Lung (tissue), 12 donors: ENCODE measurements around the gene ASPA. TPM values are rescaled to one million over a fixed set of nuclear protein-coding genes. Genes with fewer than 3 reads are reported as not detected.

ENCODE experiments used
- ATAC-seq: fragments of 200-7000 bp; cut with Tn5 transposase; one replicate; pipeline ENCODE4 v1.9.1; 2020; ENCODE audit warnings: moderate number of reproducible peaks; ENCODE audit not compliant: insufficient read depth, low FRiP score
- DNase-seq, 3 donors: peaks; one replicate each; pipeline ENCODE4 v3.0.0-alpha.2; 2013 to 2017
- H3K27ac ChIP-seq, 2 donors: one replicate each; pipeline ENCODE4 v1.5.1; 2013; ENCODE audit warnings: mild to moderate bottlenecking in 2 of 2, moderate library complexity in 2 of 2, control low read depth in 1 of 2, inconsistent platforms in 1 of 2, low read depth in 1 of 2, low read length in 1 of 2
- H3K27me3 ChIP-seq, 3 donors: one replicate each; pipeline ENCODE4 v1.5.1; 2013; ENCODE audit warnings: low read length in 2 of 3; ENCODE audit not compliant: control insufficient read depth in 3 of 3, insufficient read depth in 3 of 3
- H3K36me3 ChIP-seq, 4 donors: one replicate each; pipeline ENCODE4 v1.5.1; 2013; ENCODE audit warnings: low read length in 4 of 4, mild to moderate bottlenecking in 1 of 4, moderate library complexity in 1 of 4; ENCODE audit not compliant: control insufficient read depth in 4 of 4, insufficient read depth in 4 of 4
- H3K4me1 ChIP-seq, 5 donors: one replicate each; pipeline ENCODE4 v1.5.1; 2013; ENCODE audit warnings: low read length in 5 of 5, mild to moderate bottlenecking in 2 of 5, moderate library complexity in 1 of 5; ENCODE audit not compliant: control insufficient read depth in 5 of 5, insufficient read depth in 5 of 5
- H3K4me3 ChIP-seq: one replicate; pipeline ENCODE4 v1.5.1; 2013; ENCODE audit warnings: mild to moderate bottlenecking, control low read depth, moderate library complexity
- H3K9ac ChIP-seq, 2 donors: one replicate each; pipeline ENCODE4 v1.5.1; 2013; ENCODE audit warnings: low read length in 2 of 2, control low read depth in 1 of 2; ENCODE audit not compliant: insufficient read depth in 1 of 2
- H3K9me3 ChIP-seq, 4 donors: one replicate each; pipeline ENCODE4 v1.5.1; 2013; ENCODE audit warnings: low read length in 3 of 4, mild to moderate bottlenecking in 1 of 4, moderate library complexity in 1 of 4; ENCODE audit not compliant: control insufficient read depth in 4 of 4, insufficient read depth in 3 of 4
- WGBS, 2 donors: extraction: QIAGEN DNeasy Blood & Tissue Kit; methylation state at CpG; one replicate each; pipeline ENCODE4 v1.1.7; 2013; 5-methylcytosine and 5-hydroxymethylcytosine counted together
- polyA plus RNA-seq, 2 donors: library from polyadenylated mRNA; stranded (reverse); fragments of 200-250 nt; gene quantifications; one replicate each; pipeline ENCODE4 v1.2.1, GENCODE V29; 2013
- total RNA-seq, 2 donors: library from RNA; depleted of rRNA in 1 of 2; stranded (reverse); fragments of >200 nt in 1 of 2; gene quantifications; one replicate each; pipeline ENCODE4 v1.2.1, GENCODE V29; 2014 to 2021
- TF ChIP-seq, protein P1 (sequence below): IDR thresholded peaks from 2 replicates; pipeline ENCODE4 v1.5.1; 2012; ENCODE audit warnings: mild to moderate bottlenecking; ENCODE audit errors: control extremely low read depth, extremely low read depth
- donor health status: control.
- donor health status: control.
- donor health status: Bipolar disorder and iron deficiency.
- donor health status: healthy.
- donor health status: DM: yes; HTN: yes; CAD: no.

Gene ASPA
- total and polyA plus RNA-seq, 4 donors: 0.31 to 17.5 (median 1.8) TPM

GRCh38 chr17:3469529-3469928, 6.3 kb upstream of the ASPA start:
- ATAC-seq (no peak), DNase-seq (no peak)
- H3K36me3 ChIP-seq: no peaks in the 10 kb centered on the region
- no peak overlapping the region for H3K4me3 ChIP-seq
- 61 to 87% methylated on average over 5 of the region's 5 CpGs for whole genome bisulfite sequencing, 2 donors
- H3K27me3 ChIP-seq: no peaks in the 10 kb centered on the region
- no peaks in the 10 kb centered on the region for H3K9me3 ChIP-seq
- H3K4me1 ChIP-seq: peaks cover 0 to 10% (median 0%) of the 10 kb centered on the region in 5 donors
- TF ChIP-seq, protein P1, sequence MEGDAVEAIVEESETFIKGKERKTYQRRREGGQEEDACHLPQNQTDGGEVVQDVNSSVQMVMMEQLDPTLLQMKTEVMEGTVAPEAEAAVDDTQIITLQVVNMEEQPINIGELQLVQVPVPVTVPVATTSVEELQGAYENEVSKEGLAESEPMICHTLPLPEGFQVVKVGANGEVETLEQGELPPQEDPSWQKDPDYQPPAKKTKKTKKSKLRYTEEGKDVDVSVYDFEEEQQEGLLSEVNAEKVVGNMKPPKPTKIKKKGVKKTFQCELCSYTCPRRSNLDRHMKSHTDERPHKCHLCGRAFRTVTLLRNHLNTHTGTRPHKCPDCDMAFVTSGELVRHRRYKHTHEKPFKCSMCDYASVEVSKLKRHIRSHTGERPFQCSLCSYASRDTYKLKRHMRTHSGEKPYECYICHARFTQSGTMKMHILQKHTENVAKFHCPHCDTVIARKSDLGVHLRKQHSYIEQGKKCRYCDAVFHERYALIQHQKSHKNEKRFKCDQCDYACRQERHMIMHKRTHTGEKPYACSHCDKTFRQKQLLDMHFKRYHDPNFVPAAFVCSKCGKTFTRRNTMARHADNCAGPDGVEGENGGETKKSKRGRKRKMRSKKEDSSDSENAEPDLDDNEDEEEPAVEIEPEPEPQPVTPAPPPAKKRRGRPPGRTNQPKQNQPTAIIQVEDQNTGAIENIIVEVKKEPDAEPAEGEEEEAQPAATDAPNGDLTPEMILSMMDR: no peak
- H3K9ac ChIP-seq: no peak overlapping the region
- H3K27ac ChIP-seq: no peak overlapping the region

GRCh38 chr17:3471599-3471998, 4.2 kb upstream of the ASPA start, which contains the start of gene SPATA22:
Gene SPATA22, minus strand, starts transcription at chr17:3471819. Its CDS starts 2,494 bp downstream, at chr17:3469325.
- no peak within 1 kb of the TSS for H3K27ac ChIP-seq
- no peak for ATAC-seq
- DNase-seq: no peak
- H3K27me3 ChIP-seq: no peaks in the 10 kb centered on the region
- no peak within 1 kb of the TSS for H3K9ac ChIP-seq
- 96% methylated on average over 38 of the region's 38 CpGs for WGBS, 2 donors
- no peaks in the 10 kb centered on the region for H3K36me3 ChIP-seq
- no peaks in the 10 kb centered on the region for H3K9me3 ChIP-seq
- peaks cover 0 to 26% (median 0%) of the 10 kb centered on the region in 5 donors for H3K4me1 ChIP-seq
- TF ChIP-seq, protein P1: no peak
- H3K4me3 ChIP-seq: no peak within 1 kb of the TSS

GRCh38 chr17:3472137-3472536, 3.7 kb upstream of the ASPA start:
- TF ChIP-seq, protein P1: no peak
- Histone ChIP-seq H3K9ac (no peak overlapping the region), H3K9me3 (no peaks in the 10 kb centered on the region), H3K36me3 (no peaks in the 10 kb centered on the region), H3K4me1 (peaks cover 0 to 26% (median 0%) of the 10 kb centered on the region in 5 donors), H3K27me3 (no peaks in the 10 kb centered on the region), H3K27ac (no peak overlapping the region), H3K4me3 (no peak overlapping the region)
- DNase-seq (no peak), ATAC-seq (no peak)
- 93 to 94% methylated on average over 21 of the region's 21 CpGs for WGBS, 2 donors

GRCh38 chr17:3474212-3474611, 1.6 kb upstream of the ASPA start:
- peak overlapping the region in 1 of 2 donors; percentile 97 for H3K9ac ChIP-seq
- H3K27me3 ChIP-seq: no peaks in the 10 kb centered on the region
- no peak overlapping the region for H3K4me3 ChIP-seq
- peak in 2 of 3 donors; percentile 89 to 90 for DNase-seq
- H3K27ac ChIP-seq: no peak overlapping the region
- 36 to 52% methylated on average over 3 of the region's 3 CpGs for WGBS, 2 donors
- no peaks in the 10 kb centered on the region for H3K9me3 ChIP-seq
- H3K4me1 ChIP-seq: peaks cover 0 to 32% (median 0%) of the 10 kb centered on the region in 5 donors
- ATAC-seq: no peak
- no peaks in the 10 kb centered on the region for H3K36me3 ChIP-seq
- TF ChIP-seq, protein P1: no peak
